MV-4-11 (cell line): ENCODE measurements around the gene SAMM50.
A peak's percentile ranks its signal among the peaks of the same experiment; 100 is the strongest.

Experiments used
- DNase-seq: peaks from one replicate; lab custom pipeline; 2025; lab: John Stamatoyannopoulos, UW

The SAMM50 gene

GRCh38 chr22:43955040-43955882, at the start of gene SAMM50:
SAMM50 (plus strand) TSS chr22:43955442; CDS start chr22:43955578, 136 bp downstream.
- DNase-seq = peak; percentile 93

- peak; percentile 33 for DNase-seq
Observed at GRCh38 chr22:43905681-43906080, 49.6 kb upstream of the SAMM50 start.

- no peak for DNase-seq
Observed at GRCh38 chr22:43909708-43910107, 45.5 kb upstream of the SAMM50 start.

- DNase-seq = no peak
Observed at GRCh38 chr22:43910178-43910695, 45.0 kb upstream of the SAMM50 start.

- no peak for DNase-seq
Observed at GRCh38 chr22:43911351-43911750, 43.9 kb upstream of the SAMM50 start.

GRCh38 chr22:43917521-43917920, 37.7 kb upstream of the SAMM50 start:
- DNase-seq = no peak

GRCh38 chr22:43919106-43919973, 35.9 kb upstream of the SAMM50 start:
- no peak for DNase-seq

- DNase-seq = peak; percentile 53
Observed at GRCh38 chr22:43921370-43921769, 33.9 kb upstream of the SAMM50 start.

GRCh38 chr22:43922123-43922522, 33.1 kb upstream of the SAMM50 start:
- DNase-seq = no peak

- DNase-seq = peak; percentile 19
Observed at GRCh38 chr22:43923191-43923590, 32.1 kb upstream of the SAMM50 start.

GRCh38 chr22:43923631-43924464, 31.4 kb upstream of the SAMM50 start, which contains the start of gene PNPLA3:
PNPLA3 (plus strand) TSS chr22:43923805; CDS start chr22:43923912, 107 bp downstream.
- peak; percentile 68 for DNase-seq

- no peak for DNase-seq
Observed at GRCh38 chr22:43924877-43925276, 30.4 kb upstream of the SAMM50 start.

GRCh38 chr22:43925433-43926348, 29.6 kb upstream of the SAMM50 start:
- DNase-seq = peak; percentile 73

GRCh38 chr22:43926349-43926710, 28.9 kb upstream of the SAMM50 start:
- DNase-seq = no peak

- DNase-seq = peak; percentile 91
Observed at GRCh38 chr22:43928468-43928867, 26.8 kb upstream of the SAMM50 start.

GRCh38 chr22:43928908-43929307, 26.3 kb upstream of the SAMM50 start:
- DNase-seq = no peak

GRCh38 chr22:43931771-43932170, 23.5 kb upstream of the SAMM50 start:
- no peak for DNase-seq

GRCh38 chr22:43941449-43941848, 13.8 kb upstream of the SAMM50 start:
- DNase-seq = no peak

- DNase-seq = no peak
Observed at GRCh38 chr22:43944670-43945430, 10.4 kb upstream of the SAMM50 start.
